AG09309 (cell line): ENCODE measurements around the gene MPP1.

ENCODE experiments used
- DNase-seq: peaks from one replicate; pipeline ENCODE4 v3.0.0-alpha.2; 2010; ENCODE audit warnings: low read depth
- H3K4me3 ChIP-seq: 2 replicates; pipeline ENCODE4 v1.5.1; 2011; ENCODE audit warnings: mild to moderate bottlenecking, low read depth, low read length, moderate library complexity; ENCODE audit not compliant: control insufficient read depth
- TF ChIP-seq, protein P1 (sequence below): IDR thresholded peaks from 2 replicates; pipeline ENCODE4 v1.5.1; 2011; ENCODE audit warnings: mild to moderate bottlenecking, low read depth, low read length, inconsistent platforms; ENCODE audit not compliant: insufficient read depth, control insufficient read depth; ENCODE audit errors: missing control alignments

The MPP1 gene

DNA sequence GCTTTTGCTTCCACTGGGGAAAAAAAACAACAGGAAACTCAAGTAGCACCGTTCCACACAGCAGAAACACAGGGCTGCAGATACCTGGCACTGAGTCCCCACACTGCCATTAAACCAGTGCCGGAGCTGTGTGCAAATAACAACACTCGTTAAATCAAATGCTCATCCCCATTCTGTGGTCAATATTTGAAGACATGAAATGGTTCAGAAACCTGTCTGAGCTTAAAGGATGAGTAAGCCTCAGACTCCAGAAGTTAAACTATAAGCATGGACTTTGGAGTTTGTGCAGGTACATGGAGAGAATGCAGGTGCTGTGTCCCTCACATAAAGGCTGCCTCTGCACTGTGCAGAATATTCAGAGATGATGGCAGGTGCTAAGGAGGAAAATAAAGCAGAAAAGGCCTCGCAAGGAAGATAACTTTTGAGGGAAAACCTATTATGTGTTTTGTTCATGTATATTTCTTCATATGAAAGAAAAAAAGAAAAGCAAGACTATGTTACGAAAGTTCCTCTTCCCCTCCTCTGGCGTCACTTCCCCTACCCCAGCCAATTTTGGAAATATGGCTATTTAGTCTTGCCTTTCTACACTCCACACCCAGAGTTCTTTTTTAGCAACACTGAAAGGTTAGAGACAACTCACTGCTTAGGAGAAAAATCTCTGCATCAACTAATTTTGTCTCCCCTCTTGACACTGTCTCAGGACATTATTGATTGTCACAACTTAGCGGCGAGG lies 4.6 kb downstream of the MPP1 start:
- H3K4me3 ChIP-seq, result no peak overlapping the region
- no peak for DNase-seq
- TF ChIP-seq, protein P1, sequence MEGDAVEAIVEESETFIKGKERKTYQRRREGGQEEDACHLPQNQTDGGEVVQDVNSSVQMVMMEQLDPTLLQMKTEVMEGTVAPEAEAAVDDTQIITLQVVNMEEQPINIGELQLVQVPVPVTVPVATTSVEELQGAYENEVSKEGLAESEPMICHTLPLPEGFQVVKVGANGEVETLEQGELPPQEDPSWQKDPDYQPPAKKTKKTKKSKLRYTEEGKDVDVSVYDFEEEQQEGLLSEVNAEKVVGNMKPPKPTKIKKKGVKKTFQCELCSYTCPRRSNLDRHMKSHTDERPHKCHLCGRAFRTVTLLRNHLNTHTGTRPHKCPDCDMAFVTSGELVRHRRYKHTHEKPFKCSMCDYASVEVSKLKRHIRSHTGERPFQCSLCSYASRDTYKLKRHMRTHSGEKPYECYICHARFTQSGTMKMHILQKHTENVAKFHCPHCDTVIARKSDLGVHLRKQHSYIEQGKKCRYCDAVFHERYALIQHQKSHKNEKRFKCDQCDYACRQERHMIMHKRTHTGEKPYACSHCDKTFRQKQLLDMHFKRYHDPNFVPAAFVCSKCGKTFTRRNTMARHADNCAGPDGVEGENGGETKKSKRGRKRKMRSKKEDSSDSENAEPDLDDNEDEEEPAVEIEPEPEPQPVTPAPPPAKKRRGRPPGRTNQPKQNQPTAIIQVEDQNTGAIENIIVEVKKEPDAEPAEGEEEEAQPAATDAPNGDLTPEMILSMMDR, result no peak

DNA sequence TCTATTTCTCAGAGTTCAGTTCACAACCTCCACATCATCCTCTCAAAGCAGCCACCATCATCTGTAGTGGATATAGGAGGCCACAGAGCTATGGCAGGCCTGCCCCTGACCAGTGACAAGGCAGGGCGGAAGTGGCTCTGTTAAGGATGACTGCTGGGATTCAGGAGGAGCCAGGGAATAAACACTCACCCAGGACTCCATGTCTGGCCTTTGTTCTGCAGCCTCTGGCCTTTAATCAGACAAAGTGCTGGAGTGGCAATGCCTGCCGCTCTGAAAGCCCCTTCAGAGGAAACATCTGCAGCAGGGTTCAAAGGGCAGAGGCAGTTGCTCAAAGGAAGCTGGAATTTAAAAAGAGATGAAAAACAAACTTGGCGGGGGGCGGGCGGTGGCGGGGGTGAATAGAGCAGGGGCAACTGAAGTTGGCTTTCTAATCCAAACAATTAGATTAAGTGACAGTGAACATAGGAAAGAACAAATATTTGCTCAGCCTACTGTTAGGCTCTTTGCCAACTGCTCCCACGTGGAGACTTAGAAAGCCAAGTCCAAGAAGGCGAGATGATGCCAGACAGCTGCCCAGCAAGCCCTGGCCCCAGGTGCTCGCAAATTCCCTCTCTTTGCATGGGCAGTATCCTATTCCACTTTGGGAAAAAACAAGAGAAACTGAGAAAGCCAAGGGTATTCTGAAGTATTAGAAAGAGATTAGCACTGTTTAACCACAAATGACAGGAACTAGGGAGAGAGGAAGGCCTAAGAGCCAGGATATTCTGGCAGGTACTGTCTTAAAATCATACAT lies 5.5 kb downstream of the MPP1 start:
- TF ChIP-seq, protein P1, result no peak
- no peak for DNase-seq
- H3K4me3 ChIP-seq, result no peak overlapping the region

- TF ChIP-seq, protein P1, result no peak
- no peak for DNase-seq
- H3K4me3 ChIP-seq, result no peak overlapping the region
Observed at GRCh38 chrX:154797006-154797405, 8.3 kb downstream of the MPP1 start.

GRCh38 chrX:154795016-154795415 lies 10.3 kb downstream of the MPP1 start:
- TF ChIP-seq, protein P1, result no peak
- no peak overlapping the region for H3K4me3 ChIP-seq
- no peak for DNase-seq

DNA sequence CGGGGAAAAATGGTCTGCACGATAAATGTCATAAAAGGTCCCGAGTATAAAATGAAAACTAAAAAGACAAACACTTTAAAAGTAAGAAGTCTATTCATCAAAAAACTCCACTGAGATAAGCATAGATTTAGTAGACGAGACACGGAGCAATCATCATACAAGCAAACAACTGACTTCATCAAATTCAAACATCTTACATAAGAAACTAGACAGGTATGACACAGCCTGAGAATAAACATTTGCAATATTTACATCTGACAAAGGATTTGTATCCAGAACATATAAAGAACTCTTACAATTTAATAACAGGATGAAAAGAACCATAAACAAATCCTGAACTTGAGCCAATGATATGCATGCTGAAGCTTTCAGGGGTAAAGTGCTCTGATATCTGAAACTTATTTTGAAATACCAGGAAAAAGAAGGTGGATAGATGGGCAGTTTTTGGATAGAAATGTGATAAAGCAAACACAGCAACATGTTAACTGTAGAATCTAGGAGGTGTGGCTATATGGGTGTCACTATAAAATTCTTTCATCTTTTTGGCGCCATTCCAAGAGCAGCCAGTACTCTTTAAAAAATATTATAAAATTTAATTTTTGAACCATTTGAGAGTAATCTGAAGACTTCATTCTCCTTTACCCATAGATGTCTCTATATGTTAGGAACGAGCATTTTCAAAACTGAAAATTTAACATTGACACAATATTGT lies 12.0 kb downstream of the MPP1 start:
- H3K4me3 ChIP-seq, result no peak overlapping the region
- TF ChIP-seq, protein P1, result no peak
- DNase-seq, result no peak

- TF ChIP-seq, protein P1, result no peak
- DNase-seq, result no peak
- no peak overlapping the region for H3K4me3 ChIP-seq
Observed at GRCh38 chrX:154791939-154792338, 13.3 kb downstream of the MPP1 start.
